HepG2 (cell line): ENCODE data around the gene ISOC2. TPM values are rescaled to one million over a fixed set of nuclear protein-coding genes. Genes with fewer than 3 reads are reported as not detected.

Experiments used
- ARID2 ChIP-seq: sonication (generic); formaldehyde crosslinking; IDR thresholded peaks from 2 replicates; pipeline ENCODE4 v1.8.1; 2022; ENCODE audit warnings: mild to moderate bottlenecking, missing genetic modification reagents, borderline replicate concordance
- CBX2 ChIP-seq, 2 experiments: fragments of 200-600 bp in 1 of 2; sonication (generic); formaldehyde crosslinking in 1 of 2; IDR thresholded peaks; 2 replicates each; pipeline versions ENCODE4 v1.7.0 to v1.8.1; 2018 to 2022; ENCODE audit warnings: low read depth in 2 of 2, low read length in 1 of 2, mild to moderate bottlenecking in 1 of 2, missing genetic modification reagents in 1 of 2
- CREM ChIP-seq, 2 experiments: sonication (generic) in 1 of 2; formaldehyde crosslinking in 1 of 2; IDR thresholded peaks; 2 replicates each; pipeline versions ENCODE4 v1.4.0 to v1.6.1; 2016 to 2020; ENCODE audit warnings: antibody characterized with exemption in 1 of 2, mild to moderate bottlenecking in 1 of 2, missing genetic modification reagents in 1 of 2
- ESRRA ChIP-seq: sonication (generic); formaldehyde crosslinking; IDR thresholded peaks from 2 replicates; pipeline ENCODE4 v1.5.1; 2020; ENCODE audit warnings: mild to moderate bottlenecking, low read depth, missing genetic modification reagents
- HNF4G ChIP-seq, 2 experiments: sonication (generic) in 1 of 2; formaldehyde crosslinking in 1 of 2; IDR thresholded peaks; 2 replicates each; pipeline versions ENCODE4 v1.4.0 to v1.6.1; 2011 to 2020; ENCODE audit warnings: borderline replicate concordance in 2 of 2, low read depth in 2 of 2, mild to moderate bottlenecking in 2 of 2, low read length in 1 of 2, missing genetic modification reagents in 1 of 2, moderate library complexity in 1 of 2
- HOMEZ ChIP-seq: IDR thresholded peaks from 2 replicates; pipeline ENCODE4 v1.6.1; 2016; ENCODE audit warnings: low read depth
- IKZF1 ChIP-seq: fragments of 450-650 bp; IDR thresholded peaks from 2 replicates; pipeline ENCODE4 v1.7.1; 2016
- JUND ChIP-seq: sonication (generic); formaldehyde crosslinking; IDR thresholded peaks from 2 replicates; pipeline ENCODE4 v1.8.0; 2022; ENCODE audit warnings: mild to moderate bottlenecking, missing genetic modification reagents
- MED8 ChIP-seq: sonication (generic); formaldehyde crosslinking; IDR thresholded peaks from 2 replicates; pipeline ENCODE4 v1.8.1; 2023; ENCODE audit warnings: mild to moderate bottlenecking, missing genetic modification reagents; ENCODE audit not compliant: insufficient replicate concordance
- MEIS1 ChIP-seq: sonication (generic); formaldehyde crosslinking; IDR thresholded peaks from 2 replicates; pipeline ENCODE4 v1.9.0; 2021; ENCODE audit warnings: mild to moderate bottlenecking, missing genetic modification reagents, moderate library complexity, borderline replicate concordance
- NR2C2 ChIP-seq: sonication (generic); formaldehyde crosslinking; IDR thresholded peaks from 2 replicates; pipeline ENCODE4 v1.4.0; 2020; ENCODE audit warnings: missing genetic modification reagents, mild to moderate bottlenecking, moderate library complexity, borderline replicate concordance
- SAP130 ChIP-seq: IDR thresholded peaks from 2 replicates; pipeline ENCODE4 v1.6.1; 2016; ENCODE audit warnings: low read depth
- SP2 ChIP-seq: sonication (generic); formaldehyde crosslinking; IDR thresholded peaks from 2 replicates; pipeline ENCODE4 v1.5.1; 2020; ENCODE audit warnings: mild to moderate bottlenecking, missing genetic modification reagents
- TAF1 ChIP-seq: sonication (generic); formaldehyde crosslinking; IDR thresholded peaks from 2 replicates; pipeline ENCODE4 v1.4.0; 2020; ENCODE audit warnings: missing genetic modification reagents
- XRCC5 ChIP-seq: fragments of 200-400 bp; formaldehyde crosslinking; optimal IDR thresholded peaks from 2 replicates; pipeline ENCODE3; 2017; ENCODE audit warnings: mild to moderate bottlenecking, low read length
- YY1 ChIP-seq: IDR thresholded peaks from 2 replicates; pipeline ENCODE4 v1.6.1; 2011; ENCODE audit warnings: low read length, low read depth, moderate library complexity, mild to moderate bottlenecking; ENCODE audit not compliant: insufficient read depth, insufficient replicate concordance
- ZFP90 ChIP-seq: sonication (generic); formaldehyde crosslinking; IDR thresholded peaks from 2 replicates; pipeline ENCODE4 v1.8.0; 2022; ENCODE audit warnings: missing genetic modification reagents, mild to moderate bottlenecking, inconsistent platforms, borderline replicate concordance
- ZNF263 ChIP-seq: sonication (generic); formaldehyde crosslinking; IDR thresholded peaks from 2 replicates; pipeline ENCODE4 v1.4.0; 2020; ENCODE audit warnings: missing genetic modification reagents
- ZNF333 ChIP-seq: sonication (generic); formaldehyde crosslinking; IDR thresholded peaks from 2 replicates; pipeline ENCODE4 v1.4.0; 2020; ENCODE audit warnings: mild to moderate bottlenecking, missing genetic modification reagents, borderline replicate concordance
- ZNF383 ChIP-seq: sonication (generic); formaldehyde crosslinking; IDR thresholded peaks from 2 replicates; pipeline ENCODE4 v1.4.0; 2020; ENCODE audit warnings: missing genetic modification reagents, mild to moderate bottlenecking, borderline replicate concordance
- ZNF598 ChIP-seq: sonication (generic); formaldehyde crosslinking; IDR thresholded peaks from 2 replicates; pipeline ENCODE4 v1.5.1; 2020; ENCODE audit warnings: mild to moderate bottlenecking, missing genetic modification reagents, borderline replicate concordance
- ZNF616 ChIP-seq: sonication (generic); formaldehyde crosslinking; IDR thresholded peaks from 2 replicates; pipeline ENCODE4 v1.5.0; 2020; ENCODE audit warnings: low read depth, mild to moderate bottlenecking, missing genetic modification reagents
- ZNF720 ChIP-seq: sonication (generic); formaldehyde crosslinking; IDR thresholded peaks from 2 replicates; pipeline ENCODE4 v1.4.0; 2020; ENCODE audit warnings: missing genetic modification reagents
- ZNF772 ChIP-seq: sonication (generic); formaldehyde crosslinking; IDR thresholded peaks from 2 replicates; pipeline ENCODE4 v1.5.0; 2020; ENCODE audit warnings: mild to moderate bottlenecking, missing genetic modification reagents
- ZNF83 ChIP-seq: sonication (generic); formaldehyde crosslinking; IDR thresholded peaks from 2 replicates; pipeline ENCODE4 v1.4.0; 2020; ENCODE audit warnings: missing genetic modification reagents, mild to moderate bottlenecking, borderline replicate concordance
- ZSCAN20 ChIP-seq: sonication (generic); formaldehyde crosslinking; IDR thresholded peaks from 2 replicates; pipeline ENCODE4 v1.4.0; 2020; ENCODE audit warnings: missing genetic modification reagents, mild to moderate bottlenecking, borderline replicate concordance
- polyA plus RNA-seq, 8 experiments: library from polyadenylated mRNA; depleted of rRNA in 3 of 8; stranded (reverse) in 7 of 8; unstranded in 1 of 8; fragments of >200 nt; fragmentation: Illumina TruSeq in 4 of 8; extraction: Trizol in 4 of 8; gene quantifications; 2 replicates each; pipeline versions ENCODE4 v1.2.1 to v1.2.3, GENCODE V29; 2011 to 2016; ENCODE audit warnings: low read depth in 4 of 8, missing spikeins in 1 of 8, mixed read lengths in 1 of 8; ENCODE audit not compliant: insufficient read depth in 1 of 8
- total RNA-seq, 5 experiments: library from RNA; depleted of rRNA; stranded (reverse); fragments of >200 nt; fragmentation: Illumina TruSeq; extraction: Trizol; gene quantifications; 2 replicates each; pipeline ENCODE4 v1.2.3, GENCODE V29; 2016; ENCODE audit warnings: low read depth in 1 of 5

Gene ISOC2
- total and polyA plus RNA-seq, 2 of the 13 experiments (the other 11 are each of a cell fraction or from before 2014, with no cell fraction given) = 76.8 to 105 TPM

GRCh38 chr19:55459950-55460657 is 1.3 kb downstream of the ISOC2 start (continued):
- TF ChIP-seq HNF4G (IDR thresholded peaks at IDR 0.05; ENCODE audit: borderline replicate concordance, low read depth, low read length) = peak; percentile 36
- no peak for TF ChIP-seq HNF4G (CRISPR knock-in tag; IDR thresholded peaks at IDR 0.05; ENCODE audit: borderline replicate concordance, low read depth)
- TF ChIP-seq ZNF83 = no peak
- TF ChIP-seq ZNF720 (CRISPR knock-in tag) = no peak
- TF ChIP-seq NR2C2 = no peak
- peak; percentile 29; the same call in 1 of the 2 replicates for TF ChIP-seq ESRRA (CRISPR knock-in tag)
- TF ChIP-seq ZNF333 (CRISPR knock-in tag) = no peak
- TF ChIP-seq TAF1 (CRISPR knock-in tag) = no peak
- TF ChIP-seq MEIS1 = peak; percentile 24; the same call in 1 of the 2 replicates
- 0 out of 2 replicates have a peak, but pooled peaks have one; percentile 32 for TF ChIP-seq HOMEZ (CRISPR knock-in tag)
- no peak for TF ChIP-seq ZNF616 (CRISPR knock-in tag)
- TF ChIP-seq ZNF772 (CRISPR knock-in tag) = no peak
- TF ChIP-seq ZNF263 (CRISPR knock-in tag) = no peak
- no peak for TF ChIP-seq IKZF1
- no peak for TF ChIP-seq ARID2 (CRISPR knock-in tag)
- no peak for TF ChIP-seq ZFP90 (CRISPR knock-in tag)
- no peak for TF ChIP-seq CBX2 (IDR thresholded peaks at IDR 0.05; ENCODE audit: low read depth, low read length)
- no peak for TF ChIP-seq CBX2 (CRISPR knock-in tag; IDR thresholded peaks at IDR 0.05; ENCODE audit: low read depth)
- no peak for TF ChIP-seq ZNF598 (CRISPR knock-in tag)
- TF ChIP-seq SP2 = no peak
- TF ChIP-seq XRCC5 = no peak
- TF ChIP-seq ZNF383 (CRISPR knock-in tag) = no peak
- TF ChIP-seq SAP130 (CRISPR knock-in tag) = peak; percentile 43
- no peak for TF ChIP-seq JUND (CRISPR knock-in tag)
- TF ChIP-seq ZSCAN20 = no peak
- no peak for TF ChIP-seq YY1
- TF ChIP-seq CREM (IDR thresholded peaks at IDR 0.05) = 0 out of 2 replicates have a peak, but pooled peaks have one; percentile 8
- no peak for TF ChIP-seq CREM (CRISPR knock-in tag; IDR thresholded peaks at IDR 0.05)
- TF ChIP-seq MED8 (CRISPR knock-in tag) = no peak
